ENCODE measurements around the gene DPF3.

DNA sequence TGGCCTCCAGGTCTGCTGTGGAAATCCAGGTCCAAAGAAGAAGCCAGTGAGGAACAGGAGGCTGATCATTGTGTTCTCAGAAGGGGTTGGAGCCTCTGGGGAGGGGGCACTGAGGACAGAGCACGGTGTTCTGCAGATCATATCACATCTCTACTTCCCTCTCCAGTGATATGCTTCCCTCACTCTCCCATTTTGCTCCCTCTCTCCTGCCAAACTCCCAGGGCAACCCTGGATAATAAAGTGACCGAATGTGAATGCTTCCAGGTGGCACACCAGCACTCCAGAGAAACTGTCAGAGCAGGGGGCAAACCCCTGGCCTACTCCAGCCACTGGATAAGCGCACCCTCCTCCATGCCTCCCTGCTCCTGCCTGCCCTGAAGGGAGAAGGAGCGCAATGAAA is 57.8 kb downstream of the DPF3 start:
- TF ChIP-seq RAD21 (CRISPR knock-in tag; conservative IDR thresholded peaks at IDR 0.05 in 1 of 2, IDR thresholded peaks at IDR 0.05 in 1 of 2) (no peak), RBM22 (IDR thresholded peaks at IDR 0.05; ENCODE audit: low read depth, low read length, poor library complexity, severe bottlenecking) (no peak), E2F4 (CRISPR knock-in tag; IDR thresholded peaks at IDR 0.05; ENCODE audit: low read depth) (no peak), ATF3 (IDR thresholded peaks at IDR 0.05) (no peak), ATF3 (CRISPR knock-in tag; conservative IDR thresholded peaks at IDR 0.05) (no peak)
- TF ChIP-seq, protein P1, sequence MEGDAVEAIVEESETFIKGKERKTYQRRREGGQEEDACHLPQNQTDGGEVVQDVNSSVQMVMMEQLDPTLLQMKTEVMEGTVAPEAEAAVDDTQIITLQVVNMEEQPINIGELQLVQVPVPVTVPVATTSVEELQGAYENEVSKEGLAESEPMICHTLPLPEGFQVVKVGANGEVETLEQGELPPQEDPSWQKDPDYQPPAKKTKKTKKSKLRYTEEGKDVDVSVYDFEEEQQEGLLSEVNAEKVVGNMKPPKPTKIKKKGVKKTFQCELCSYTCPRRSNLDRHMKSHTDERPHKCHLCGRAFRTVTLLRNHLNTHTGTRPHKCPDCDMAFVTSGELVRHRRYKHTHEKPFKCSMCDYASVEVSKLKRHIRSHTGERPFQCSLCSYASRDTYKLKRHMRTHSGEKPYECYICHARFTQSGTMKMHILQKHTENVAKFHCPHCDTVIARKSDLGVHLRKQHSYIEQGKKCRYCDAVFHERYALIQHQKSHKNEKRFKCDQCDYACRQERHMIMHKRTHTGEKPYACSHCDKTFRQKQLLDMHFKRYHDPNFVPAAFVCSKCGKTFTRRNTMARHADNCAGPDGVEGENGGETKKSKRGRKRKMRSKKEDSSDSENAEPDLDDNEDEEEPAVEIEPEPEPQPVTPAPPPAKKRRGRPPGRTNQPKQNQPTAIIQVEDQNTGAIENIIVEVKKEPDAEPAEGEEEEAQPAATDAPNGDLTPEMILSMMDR (IDR thresholded peaks at IDR 0.05 in 2 of 3, conservative IDR thresholded peaks at IDR 0.05 in 1 of 3; ENCODE audit: insufficient read depth in 2 of 3, low read depth in 1 of 3, low read length in 3 of 3): no peak

Measured in K562 (cell line).